ENCODE data around the gene NAA15.

DNA sequence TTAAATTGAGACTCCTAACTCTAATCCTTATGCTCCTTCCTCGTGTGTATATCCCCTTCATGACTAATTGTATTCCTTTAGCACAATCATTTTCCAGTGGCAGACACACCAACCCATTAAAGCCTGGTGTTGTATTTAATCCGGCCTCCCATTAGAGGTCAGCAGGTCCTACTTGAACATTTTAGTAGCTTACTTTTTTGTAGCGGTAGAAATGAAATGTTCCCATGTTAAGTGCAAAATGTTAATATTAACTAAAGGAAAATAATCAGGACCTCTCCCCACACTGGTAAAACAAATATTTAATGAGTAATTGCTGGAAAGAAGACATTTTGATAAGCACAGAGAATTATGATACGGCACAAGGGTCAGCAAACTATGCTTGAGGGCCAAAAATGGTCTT lies 156.0 kb downstream of the NAA15 start:
- TF ChIP-seq, protein P1, sequence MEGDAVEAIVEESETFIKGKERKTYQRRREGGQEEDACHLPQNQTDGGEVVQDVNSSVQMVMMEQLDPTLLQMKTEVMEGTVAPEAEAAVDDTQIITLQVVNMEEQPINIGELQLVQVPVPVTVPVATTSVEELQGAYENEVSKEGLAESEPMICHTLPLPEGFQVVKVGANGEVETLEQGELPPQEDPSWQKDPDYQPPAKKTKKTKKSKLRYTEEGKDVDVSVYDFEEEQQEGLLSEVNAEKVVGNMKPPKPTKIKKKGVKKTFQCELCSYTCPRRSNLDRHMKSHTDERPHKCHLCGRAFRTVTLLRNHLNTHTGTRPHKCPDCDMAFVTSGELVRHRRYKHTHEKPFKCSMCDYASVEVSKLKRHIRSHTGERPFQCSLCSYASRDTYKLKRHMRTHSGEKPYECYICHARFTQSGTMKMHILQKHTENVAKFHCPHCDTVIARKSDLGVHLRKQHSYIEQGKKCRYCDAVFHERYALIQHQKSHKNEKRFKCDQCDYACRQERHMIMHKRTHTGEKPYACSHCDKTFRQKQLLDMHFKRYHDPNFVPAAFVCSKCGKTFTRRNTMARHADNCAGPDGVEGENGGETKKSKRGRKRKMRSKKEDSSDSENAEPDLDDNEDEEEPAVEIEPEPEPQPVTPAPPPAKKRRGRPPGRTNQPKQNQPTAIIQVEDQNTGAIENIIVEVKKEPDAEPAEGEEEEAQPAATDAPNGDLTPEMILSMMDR (IDR thresholded peaks at IDR 0.05): no peak
- no peak for TF ChIP-seq POLR2A (IDR thresholded peaks at IDR 0.05)
